SK-MEL-5 (cell line): ENCODE measurements around the gene HMGCL. TPM values are rescaled to one million over a fixed set of nuclear protein-coding genes. Genes with fewer than 3 reads are reported as not detected.
"Not testable (repeated sequence)": the region's sequence is repeated elsewhere in the genome, so short reads cannot be mapped to it uniquely, and the experiment has no call there.

Experiments
- DNase-seq: peaks from one replicate; pipeline ENCODE4 v3.0.0-alpha.2; 2016; ENCODE audit warnings: low read depth, low spot score
- in situ Hi-C: cut with HindIII; loops from 2 replicates; pipeline ENCODE4 v1.10.0; 2016; ENCODE audit warnings: low sequenced_read_pairs, high pct_unique_total_duplicates, low pct_unique_long_range_greater_than_20kb
- total RNA-seq: library from RNA; depleted of rRNA; stranded (reverse); fragments of >200 nt; shearing (Covaris generic); gene quantifications from 2 replicates; pipeline ENCODE4 v1.2.3, GENCODE V29; 2014

Gene HMGCL
- total RNA-seq, 1 experiment from 2014 or later = 59.7 TPM

DNA sequence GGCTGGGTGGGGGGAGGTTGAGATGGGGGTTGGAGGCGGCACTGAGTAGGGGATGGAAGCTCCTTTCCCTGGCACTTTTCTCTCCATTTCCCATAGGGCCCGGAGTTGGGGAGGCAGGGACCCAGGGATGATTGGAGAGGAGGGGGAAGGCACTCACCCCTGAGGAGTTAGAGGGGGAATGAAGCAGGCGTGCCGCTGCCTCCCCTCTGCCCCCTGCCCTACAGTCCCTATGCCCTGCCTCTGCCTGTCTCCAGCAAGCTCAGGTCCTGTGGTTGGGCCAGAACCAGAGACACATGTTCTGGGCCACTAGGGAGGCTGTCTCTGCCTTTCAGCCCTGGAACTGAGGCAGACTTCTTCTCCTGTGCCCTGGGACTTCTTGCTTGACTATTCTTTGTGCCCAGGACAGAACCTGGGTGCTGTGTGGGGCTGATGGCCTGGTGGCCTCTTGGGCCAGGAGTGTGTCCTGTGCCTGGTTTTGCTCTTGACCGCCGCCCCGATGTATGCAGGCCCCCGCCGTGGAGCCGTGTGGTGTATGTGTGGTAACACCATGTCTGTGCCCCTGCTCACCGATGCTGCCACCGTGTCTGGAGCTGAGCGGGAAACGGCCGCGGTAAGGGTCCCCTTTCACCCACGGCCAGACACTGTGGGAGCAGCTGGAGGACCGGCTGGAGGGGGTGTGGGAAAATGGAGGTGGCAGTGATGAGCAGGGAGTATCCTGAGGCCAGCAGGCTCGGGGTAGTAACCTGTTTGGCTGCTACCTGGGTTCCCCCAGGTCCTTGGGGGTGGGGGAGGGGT is 32.9 kb downstream of the HMGCL start:
- in situ Hi-C loops = no loop called here

DNA sequence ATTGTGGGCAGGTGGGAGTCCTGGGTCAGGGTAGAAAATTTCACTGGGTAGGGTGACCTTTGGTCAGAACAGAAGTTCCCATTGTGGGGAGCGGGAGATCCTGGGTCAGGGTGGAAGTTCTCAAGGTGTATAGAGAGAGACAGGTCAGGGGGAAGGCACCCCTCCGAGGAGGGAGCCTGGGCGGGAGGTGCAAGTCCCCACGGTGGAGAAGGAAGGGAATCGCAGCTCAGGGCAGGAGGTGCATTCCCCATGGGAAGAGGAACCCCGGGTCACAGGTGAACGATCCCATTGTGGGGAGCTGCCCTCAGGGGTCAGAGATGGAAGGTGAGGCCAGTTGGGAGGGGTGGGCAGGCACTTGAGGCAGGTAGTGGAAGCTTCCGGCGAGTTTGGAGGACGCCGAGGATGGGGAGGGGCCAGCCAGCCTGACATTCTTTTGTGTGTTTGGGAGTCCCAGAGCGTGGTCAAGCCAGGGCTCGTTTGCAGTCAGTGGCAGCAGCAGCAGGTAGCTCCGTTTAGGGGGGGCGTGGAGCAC is 33.6 kb downstream of the HMGCL start:
- no peak for DNase-seq
- in situ Hi-C loops = no loop called here

More for the DNA sequence above, 32.9 kb downstream of the HMGCL start:
- DNase-seq = no peak

DNA sequence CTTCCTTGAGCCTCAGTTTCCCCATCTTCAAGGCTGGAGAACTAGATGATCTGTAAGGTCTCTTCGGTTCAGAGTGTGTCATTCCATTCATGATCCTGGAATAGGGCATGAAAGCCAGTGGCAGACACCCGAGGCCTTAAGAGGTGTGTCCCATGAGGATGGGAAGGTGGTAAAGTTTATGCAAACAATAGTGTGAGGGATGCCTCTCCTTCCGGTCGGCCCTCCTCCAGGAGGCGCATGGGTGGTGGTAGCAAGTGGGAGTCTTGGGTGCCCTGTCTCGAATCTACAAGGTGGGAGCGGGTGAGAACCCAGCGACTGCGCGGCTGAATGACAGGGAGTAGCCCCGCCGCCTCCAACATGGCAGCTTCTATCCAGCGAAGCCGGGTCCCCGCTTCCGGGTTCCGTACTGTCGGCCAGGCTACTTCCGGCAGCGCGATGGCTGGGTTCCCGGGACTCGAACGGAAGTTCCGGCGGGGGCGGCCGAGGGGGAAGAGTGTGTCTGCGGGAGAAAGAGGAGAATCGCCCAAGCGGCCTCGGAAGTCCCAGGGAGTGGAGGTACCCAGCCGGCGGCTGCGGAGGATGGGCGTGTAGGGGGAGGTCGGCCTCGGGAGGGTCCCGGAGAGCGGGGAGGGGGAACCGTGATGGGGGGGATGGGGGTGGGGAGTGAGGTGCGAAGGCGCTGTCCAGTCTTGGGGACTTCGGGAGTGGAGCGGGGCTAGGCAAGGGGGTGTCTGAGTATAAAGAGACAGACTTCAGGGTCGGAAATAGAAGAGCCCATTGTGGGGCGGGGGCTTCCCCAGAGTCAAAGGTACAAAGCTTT is 34.3 kb downstream of the HMGCL start, which contains the start of gene LYPLA2:
LYPLA2 (plus strand) TSS at position 450 of the 820 bp plus-strand sequence. CDS start 1,538 bp downstream, outside the sequence.
- in situ Hi-C loops = no loop called here
- DNase-seq = peak; percentile 86

DNA sequence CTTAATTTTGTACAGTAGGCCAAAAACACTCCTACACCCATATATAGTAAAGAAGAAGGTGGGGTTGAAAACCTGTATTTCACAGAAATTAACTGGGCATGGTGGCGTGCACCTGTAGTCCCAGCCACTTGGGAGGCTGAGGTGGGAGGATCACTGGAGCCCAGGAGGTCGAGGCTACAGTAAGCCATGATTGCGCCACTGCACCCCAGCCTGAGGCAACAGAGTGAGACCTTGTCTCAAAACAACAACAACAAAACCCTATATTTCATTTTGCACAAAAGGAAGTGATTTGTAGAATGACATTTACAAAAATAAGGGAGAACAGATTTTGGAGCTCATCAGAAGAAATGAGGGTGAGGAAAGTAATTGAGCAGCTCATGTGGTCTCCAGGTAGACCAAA is 36.5 kb downstream of the HMGCL start:
- DNase-seq = no peak
- in situ Hi-C loops = no loop called here

DNA sequence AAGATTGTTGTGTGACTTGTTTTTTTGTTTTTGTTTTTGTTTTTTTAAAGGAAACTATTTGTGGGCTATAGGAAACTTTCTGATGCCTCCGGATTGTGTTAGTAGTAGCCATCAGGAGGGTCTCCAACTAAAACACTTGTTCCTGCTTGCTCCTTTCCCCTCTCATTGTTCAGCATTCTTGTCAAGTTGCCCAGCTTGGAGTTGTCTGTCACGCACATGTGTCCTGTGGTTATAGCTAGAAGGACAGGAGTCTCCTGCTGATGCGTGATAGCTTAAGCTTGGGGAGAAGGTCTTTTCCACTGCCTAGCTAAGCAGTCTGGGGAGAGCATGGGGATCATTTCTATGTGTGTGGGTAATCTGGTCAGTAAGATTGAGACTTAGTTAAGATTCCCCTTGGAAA is 37.5 kb downstream of the HMGCL start:
- in situ Hi-C loops = no loop called here
- DNase-seq = no peak

DNA sequence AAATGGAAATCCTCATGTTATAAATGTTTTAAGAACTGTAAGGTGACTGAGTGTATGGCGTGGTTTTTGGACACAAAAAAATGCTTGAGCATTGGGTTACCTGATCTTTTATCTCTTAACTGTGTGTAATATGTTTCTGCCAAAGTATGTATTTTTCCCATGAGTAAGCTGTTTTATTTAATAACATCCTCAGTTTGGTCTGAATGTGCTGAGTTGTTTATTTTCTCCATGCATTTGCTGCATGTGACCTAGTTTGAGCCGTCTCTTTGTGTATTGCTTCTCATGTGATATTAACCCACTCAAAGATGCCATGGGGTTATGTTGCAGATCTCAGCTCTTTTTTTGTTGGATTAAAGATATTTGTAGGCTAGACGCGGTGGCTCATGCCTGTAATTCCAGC is 40.4 kb downstream of the HMGCL start:
- in situ Hi-C loops = no loop called here
- DNase-seq = peak; percentile 38

DNA sequence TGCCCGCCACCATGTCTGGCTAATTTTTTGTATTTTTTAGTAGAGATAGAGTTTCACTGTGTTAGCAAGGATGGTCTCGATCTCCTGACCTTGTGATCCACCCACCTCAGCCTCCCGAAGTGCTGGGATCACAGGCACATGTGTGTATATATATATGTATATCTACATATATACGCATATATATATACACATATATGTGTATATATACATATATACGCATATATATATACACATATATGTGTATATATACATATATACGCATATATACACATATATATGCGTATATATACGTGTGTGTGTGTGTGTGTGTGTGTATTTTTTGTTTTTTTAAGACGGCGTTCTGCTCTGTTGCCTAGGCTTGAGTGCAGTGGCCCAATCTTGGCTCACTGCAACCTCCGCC is 42.1 kb downstream of the HMGCL start:
- in situ Hi-C loops, DNase-seq: not testable (repeated sequence)

DNA sequence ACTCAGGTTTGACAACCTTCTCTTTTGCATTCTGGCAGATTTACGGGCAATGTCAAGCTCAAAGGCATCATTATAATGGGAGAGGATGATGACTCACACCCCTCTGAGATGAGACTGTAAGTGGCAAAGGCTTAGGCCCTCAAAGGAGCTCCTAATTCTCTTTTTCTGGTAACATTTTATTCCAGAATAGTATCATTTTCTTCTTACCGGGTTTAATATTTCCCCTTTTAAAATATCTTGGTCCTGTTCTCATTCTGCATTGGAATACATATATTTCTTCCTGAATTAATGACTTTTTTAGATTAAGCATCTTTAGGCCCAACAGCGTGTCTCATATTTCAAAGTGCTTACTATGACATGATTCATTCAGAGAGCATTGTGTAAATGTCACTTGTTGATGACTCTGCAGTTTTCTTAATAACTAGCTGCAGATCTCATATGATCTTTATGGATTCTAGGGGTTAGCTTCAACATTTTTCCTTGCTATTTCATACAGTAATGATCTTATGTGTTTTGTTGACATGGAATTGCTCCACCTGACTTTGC is 45.3 kb downstream of the HMGCL start:
- in situ Hi-C loops = no loop called here
- no peak for DNase-seq

DNA sequence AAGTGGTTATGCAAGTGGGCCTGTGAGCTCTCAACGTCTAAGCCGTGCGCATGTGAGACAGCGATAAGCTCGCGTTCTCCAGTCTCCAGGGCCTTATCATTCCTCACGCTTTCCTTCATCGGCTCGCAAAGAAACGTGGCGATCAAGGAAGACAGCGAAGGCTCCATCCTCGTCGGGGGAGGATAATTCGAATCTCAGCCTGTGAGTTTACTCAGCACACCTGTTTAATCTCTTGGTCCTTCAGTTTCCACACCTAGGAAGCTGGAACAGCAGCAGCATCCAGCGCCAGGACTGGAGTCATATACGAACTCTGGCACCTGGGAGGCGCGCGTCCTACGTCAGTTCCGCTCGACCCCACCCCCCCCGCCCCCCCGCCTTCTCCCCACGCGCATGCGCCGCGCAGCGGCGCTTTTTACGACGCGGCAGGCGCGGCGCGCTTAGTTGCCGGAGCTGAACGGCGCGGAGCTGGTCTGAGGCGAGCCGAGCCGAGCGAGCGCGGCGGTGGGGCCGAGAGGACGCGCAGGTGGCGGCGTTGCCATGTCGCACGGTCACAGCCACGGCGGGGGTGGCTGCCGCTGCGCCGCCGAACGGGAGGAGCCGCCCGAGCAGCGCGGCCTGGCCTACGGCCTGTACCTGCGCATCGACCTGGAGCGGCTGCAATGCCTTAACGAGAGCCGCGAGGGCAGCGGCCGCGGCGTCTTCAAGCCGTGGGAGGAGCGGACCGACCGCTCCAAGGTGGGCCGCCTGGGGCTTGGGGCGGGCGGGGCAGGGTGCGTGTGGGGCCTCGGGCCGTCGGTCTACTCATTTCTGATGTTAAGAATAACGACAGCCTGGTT is 47.0 kb downstream of the HMGCL start, which contains the start of gene PITHD1:
PITHD1 (plus strand) TSS at position 440 of the 836 bp plus-strand sequence; CDS start at position 538, 98 bp downstream.
- in situ Hi-C loops = no loop called here
- peak; percentile 82 for DNase-seq

DNA sequence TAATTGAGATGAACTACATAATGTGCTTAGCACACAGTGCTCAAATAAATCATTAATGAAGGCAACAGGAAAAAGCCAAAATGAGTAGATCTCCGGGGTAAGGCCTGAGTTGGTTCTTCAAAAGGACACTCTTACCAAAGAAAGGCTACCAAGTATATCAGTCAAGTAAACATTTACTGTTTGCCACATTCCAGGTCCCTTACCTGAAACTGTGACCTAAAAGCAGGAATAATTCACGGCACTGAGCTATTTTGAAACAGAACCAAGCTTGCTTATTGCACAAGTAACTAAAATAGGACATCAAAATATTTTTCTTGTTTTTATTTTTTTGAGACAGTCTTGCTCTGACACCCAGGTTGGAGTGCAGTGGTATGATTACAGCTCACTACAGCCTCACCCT is 49.0 kb downstream of the HMGCL start:
- in situ Hi-C loops = no loop called here
- DNase-seq = no peak

DNA sequence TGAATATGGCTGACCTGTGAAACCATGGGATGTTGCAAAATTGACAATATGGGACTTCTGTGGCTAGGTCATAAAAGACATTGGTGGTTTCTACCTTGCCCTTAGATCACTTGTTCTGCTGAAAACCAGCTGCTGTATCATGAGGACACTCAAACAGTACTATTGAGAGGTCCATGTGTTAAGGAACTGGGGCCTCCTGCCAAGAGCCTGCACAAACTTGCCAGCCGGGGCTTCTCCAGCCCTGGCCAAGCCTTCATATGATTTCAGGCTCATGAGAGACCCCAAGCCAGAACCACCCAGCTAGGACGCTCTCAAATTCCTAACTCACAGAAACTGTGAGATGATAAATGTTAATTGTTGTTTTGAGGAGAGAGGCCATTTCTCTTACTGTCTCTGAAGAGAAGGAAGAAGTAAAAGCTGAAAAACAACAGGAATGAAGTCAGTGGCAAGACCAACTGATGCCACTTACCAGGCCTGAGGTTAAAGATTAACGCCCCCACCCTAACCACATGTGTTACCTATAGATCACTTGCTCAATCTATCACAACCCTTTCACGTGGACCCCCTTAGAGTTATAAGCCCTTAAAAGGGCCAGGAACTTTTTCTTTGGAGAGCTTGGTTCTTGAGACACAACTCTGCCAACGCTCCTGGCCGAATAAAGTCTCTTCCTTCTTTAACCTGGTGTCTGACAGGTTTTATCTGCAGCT is 50.9 kb downstream of the HMGCL start:
- no peak for DNase-seq
- in situ Hi-C loops = no loop called here

DNA sequence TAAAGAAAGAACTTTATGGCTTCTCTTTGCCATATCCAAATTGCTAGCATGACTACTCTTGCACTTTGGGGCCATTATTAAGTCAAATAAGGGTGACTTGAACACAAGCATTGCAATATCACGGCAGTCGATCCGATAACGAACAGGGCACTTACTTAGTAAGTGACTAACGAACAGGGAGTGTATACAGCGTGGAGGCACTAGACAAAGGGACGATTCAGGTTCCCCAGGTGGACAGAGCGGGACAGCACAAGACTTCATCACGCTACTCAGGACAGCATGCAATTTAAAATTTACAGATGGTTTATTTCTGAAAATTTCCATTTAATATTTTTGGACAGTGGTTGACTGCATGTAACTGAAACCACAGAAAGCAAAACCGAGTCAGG is 52.4 kb downstream of the HMGCL start:
- DNase-seq = no peak
- in situ Hi-C loops = no loop called here

DNA sequence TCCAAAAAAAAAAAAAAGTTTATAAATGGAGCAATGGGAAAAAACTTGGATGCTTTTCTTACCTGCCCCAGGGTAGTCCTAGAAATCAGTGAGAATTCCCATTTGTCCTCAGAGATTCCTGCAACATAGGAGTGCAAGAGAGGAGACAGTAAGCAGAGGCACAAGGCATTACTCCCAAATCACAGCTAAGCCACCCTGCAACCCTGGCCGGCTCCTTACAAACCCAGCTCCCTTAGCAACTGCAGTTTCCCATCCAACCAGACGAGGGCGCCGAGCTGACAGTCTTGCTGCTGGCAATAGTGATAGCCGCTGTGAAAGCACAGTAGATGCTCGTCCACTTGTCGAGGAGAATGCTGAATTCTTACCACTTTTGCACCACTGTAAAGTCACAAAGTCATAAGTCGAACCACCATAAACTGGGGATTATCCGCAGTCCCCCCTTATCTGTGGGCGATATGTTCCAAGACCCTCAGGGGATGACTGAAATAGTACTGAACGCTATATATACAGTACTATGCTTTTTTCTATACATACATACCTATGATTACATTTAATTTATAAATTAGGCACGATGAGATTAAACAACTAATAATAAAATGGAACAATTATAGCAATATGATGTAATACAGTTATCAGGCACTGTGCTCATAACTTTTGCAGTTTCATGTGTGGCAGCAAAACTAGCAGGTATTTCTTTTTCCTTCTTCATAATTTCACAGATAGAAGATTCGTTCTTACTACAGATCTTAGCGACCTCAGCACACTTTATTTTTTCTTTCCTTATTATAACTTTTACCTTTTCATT is 53.0 kb downstream of the HMGCL start:
- DNase-seq = peak; percentile 88

DNA sequence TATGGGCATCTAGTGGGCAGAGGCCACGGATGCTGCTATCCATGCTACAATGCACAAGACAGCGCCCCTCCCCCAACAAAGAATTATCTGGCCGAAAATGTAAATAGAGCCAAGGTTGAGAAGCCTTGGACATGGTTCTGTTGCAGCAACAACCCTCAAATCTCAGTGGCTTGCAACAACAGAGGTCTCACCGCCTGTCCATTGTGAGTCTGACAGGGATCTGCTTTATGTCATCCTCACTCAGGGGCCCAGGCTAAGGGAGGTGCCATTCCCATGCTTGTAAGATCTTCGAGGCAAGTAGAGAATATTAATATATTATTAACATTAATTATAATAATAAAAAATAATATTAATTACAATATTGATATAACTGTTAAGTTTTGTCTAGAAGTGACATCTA is 56.5 kb downstream of the HMGCL start:
- in situ Hi-C loops = no loop called here
- no peak for DNase-seq

More for the DNA sequence above, 53.0 kb downstream of the HMGCL start:
- in situ Hi-C loops = no loop called here

DNA sequence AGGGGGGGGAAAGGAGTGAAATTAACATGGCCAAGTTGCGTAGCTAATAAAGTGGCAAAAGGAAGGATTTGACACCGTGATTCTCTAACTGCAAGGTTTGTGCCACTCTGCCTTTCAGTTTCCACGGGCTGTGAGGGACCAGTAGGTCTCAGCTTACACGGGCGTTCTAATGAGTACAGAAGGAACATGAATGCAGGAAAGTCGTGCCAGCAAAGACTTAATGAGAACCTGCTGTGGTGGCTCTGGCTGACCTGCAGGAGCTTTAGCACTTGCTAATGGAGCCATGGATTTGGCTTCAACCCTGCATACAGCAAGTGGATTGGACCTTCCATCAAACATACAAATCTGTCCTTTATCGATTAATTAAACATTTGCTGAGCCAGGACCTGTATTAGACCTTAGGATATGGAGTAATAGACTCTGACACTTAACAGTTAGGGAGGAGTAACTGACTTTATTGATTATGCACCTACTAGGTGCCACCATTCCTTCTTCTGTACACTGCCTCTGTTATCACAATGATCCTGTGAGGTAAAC is 62.1 kb downstream of the HMGCL start:
- DNase-seq = no peak
- in situ Hi-C loops = no loop called here

DNA sequence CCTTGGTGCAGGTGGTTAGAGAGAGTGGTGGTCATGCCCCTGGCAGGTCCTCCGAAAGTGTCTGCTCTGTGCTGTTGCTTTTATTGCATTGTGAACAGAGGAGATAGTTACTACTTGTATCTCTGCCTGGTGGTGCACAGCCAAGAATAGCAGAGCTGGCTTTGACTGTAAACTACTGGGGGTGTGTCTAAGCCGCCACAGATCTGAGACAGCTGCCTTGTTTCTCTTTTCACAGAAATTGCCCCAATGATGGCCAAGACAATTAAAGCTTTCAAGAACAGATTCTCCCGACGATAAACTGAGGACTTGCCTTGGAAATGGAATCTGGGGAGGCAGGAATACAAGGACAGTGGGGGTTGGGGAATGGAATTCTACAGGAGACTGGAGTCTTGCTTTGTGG is 66.0 kb downstream of the HMGCL start:
- in situ Hi-C loops = no loop called here
- DNase-seq = no peak
